ENCODE data around the gene NUP210L.
"Not testable (repeated sequence)": the region's sequence is repeated elsewhere in the genome, so short reads cannot be mapped to it uniquely, and the experiment has no call there.

NUP210L gene

GRCh38 chr1:154170547-154171222, 15.8 kb upstream of the NUP210L start:
- DNase-seq (ENCODE audit: low read depth), result peak; percentile 61

GRCh38 chr1:154167461-154167860, 12.6 kb upstream of the NUP210L start:
- DNase-seq (ENCODE audit: low read depth), result no peak

- DNase-seq (ENCODE audit: low read depth), result no peak
These were observed 11.3 kb upstream of the NUP210L start for GRCh38 chr1:154166207-154166606.

GRCh38 chr1:154159554-154159953, 4.7 kb upstream of the NUP210L start:
- DNase-seq (ENCODE audit: low read depth), result no peak

GRCh38 chr1:154158307-154159125, 3.6 kb upstream of the NUP210L start:
- DNase-seq (ENCODE audit: low read depth), result no peak

GRCh38 chr1:154157520-154158306, 2.8 kb upstream of the NUP210L start:
- peak; percentile 61 for DNase-seq (ENCODE audit: low read depth)

GRCh38 chr1:154155251-154155650, 378 bp upstream of the NUP210L start:
- no peak for DNase-seq (ENCODE audit: low read depth)

- no peak for DNase-seq (ENCODE audit: low read depth)
These were observed 820 bp downstream of the NUP210L start for GRCh38 chr1:154154053-154154452.

GRCh38 chr1:154151311-154151710, 3.6 kb downstream of the NUP210L start:
- no peak for DNase-seq (ENCODE audit: low read depth)

- no peak for DNase-seq (ENCODE audit: low read depth)
These were observed 6.1 kb downstream of the NUP210L start for GRCh38 chr1:154148807-154149206.

GRCh38 chr1:154147505-154147904, 7.4 kb downstream of the NUP210L start:
- not testable (repeated sequence) for DNase-seq (ENCODE audit: low read depth)

GRCh38 chr1:154145986-154146385, 8.9 kb downstream of the NUP210L start:
- no peak for DNase-seq (ENCODE audit: low read depth)

- DNase-seq (ENCODE audit: low read depth), result no peak
These were observed 12.5 kb downstream of the NUP210L start for GRCh38 chr1:154142358-154142757.

- no peak for DNase-seq (ENCODE audit: low read depth)
These were observed 13.6 kb downstream of the NUP210L start for GRCh38 chr1:154141240-154141639.

- no peak for DNase-seq (ENCODE audit: low read depth)
These were observed 17.0 kb downstream of the NUP210L start for GRCh38 chr1:154137888-154138287.

GRCh38 chr1:154133256-154133655, 21.6 kb downstream of the NUP210L start:
- DNase-seq (ENCODE audit: low read depth), result no peak

- DNase-seq (ENCODE audit: low read depth), result no peak
These were observed 25.4 kb downstream of the NUP210L start for GRCh38 chr1:154129391-154129970.

- DNase-seq (ENCODE audit: low read depth), result not testable (repeated sequence)
These were observed 31.7 kb downstream of the NUP210L start for GRCh38 chr1:154123205-154123604.

- DNase-seq (ENCODE audit: low read depth), result no peak
These were observed 37.2 kb downstream of the NUP210L start for GRCh38 chr1:154117642-154118041.

GRCh38 chr1:154115180-154115579, 39.7 kb downstream of the NUP210L start:
- no peak for DNase-seq (ENCODE audit: low read depth)

GRCh38 chr1:154104433-154105082, 50.3 kb downstream of the NUP210L start:
- no peak for DNase-seq (ENCODE audit: low read depth)

- DNase-seq (ENCODE audit: low read depth), result not testable (repeated sequence)
These were observed 54.7 kb downstream of the NUP210L start for GRCh38 chr1:154100141-154100540.

Measured in activated T-cell treated with anti-CD3 and anti-CD28 coated beads for 24 hours (primary cell).